ENCODE measurements around the gene SCIN. TPM values are rescaled to one million over a fixed set of nuclear protein-coding genes. Genes with fewer than 3 reads are reported as not detected.

SCIN gene
- total RNA-seq, 1 experiment from 2014 or later = 28.3 TPM

DNA sequence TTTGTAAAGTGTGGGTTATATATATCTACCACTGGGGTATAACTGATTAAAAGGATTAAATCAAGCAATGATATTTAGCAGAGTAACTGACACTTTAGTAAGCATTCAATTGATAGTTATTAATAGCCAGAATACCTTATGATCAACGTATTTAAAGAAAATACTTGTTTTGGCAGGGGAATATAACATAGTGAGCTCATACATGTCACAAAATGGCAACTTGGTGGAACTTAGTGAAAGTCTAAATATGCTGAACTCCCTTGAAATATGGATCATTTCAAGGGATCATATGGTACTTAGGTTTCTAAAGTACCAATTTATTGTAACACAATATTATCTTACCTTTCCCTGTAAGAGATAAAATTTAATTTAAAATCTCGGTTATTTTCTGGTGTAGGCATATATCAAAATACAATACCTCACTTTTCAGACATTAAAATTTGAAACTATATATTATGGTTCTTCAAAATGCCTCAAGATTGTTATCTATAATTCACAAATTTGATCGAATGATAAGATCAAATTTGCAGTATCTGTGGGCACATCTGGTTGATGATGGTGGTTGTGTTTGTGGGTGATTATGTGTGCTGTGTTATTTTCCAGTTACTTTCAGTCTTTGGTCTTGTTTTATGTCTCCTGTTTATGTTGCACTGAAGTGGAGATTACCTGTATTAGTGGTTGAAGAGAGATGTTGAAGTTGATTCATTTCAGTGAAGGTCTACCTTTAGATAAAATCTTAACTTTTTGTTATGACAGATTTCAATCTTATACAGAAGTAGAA is 122.1 kb downstream of the SCIN start:
- intact Hi-C loops (cut with micrococcal nuclease; ENCODE audit: unreplicated experiment) = no loop called here
- no peak for DNase-seq
- TF ChIP-seq, protein P1, sequence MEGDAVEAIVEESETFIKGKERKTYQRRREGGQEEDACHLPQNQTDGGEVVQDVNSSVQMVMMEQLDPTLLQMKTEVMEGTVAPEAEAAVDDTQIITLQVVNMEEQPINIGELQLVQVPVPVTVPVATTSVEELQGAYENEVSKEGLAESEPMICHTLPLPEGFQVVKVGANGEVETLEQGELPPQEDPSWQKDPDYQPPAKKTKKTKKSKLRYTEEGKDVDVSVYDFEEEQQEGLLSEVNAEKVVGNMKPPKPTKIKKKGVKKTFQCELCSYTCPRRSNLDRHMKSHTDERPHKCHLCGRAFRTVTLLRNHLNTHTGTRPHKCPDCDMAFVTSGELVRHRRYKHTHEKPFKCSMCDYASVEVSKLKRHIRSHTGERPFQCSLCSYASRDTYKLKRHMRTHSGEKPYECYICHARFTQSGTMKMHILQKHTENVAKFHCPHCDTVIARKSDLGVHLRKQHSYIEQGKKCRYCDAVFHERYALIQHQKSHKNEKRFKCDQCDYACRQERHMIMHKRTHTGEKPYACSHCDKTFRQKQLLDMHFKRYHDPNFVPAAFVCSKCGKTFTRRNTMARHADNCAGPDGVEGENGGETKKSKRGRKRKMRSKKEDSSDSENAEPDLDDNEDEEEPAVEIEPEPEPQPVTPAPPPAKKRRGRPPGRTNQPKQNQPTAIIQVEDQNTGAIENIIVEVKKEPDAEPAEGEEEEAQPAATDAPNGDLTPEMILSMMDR (IDR thresholded peaks at IDR 0.05; ENCODE audit: unreplicated experiment) = no peak
- H3K9me3 Mint-ChIP-seq (ENCODE audit: low read depth, unreplicated experiment) = no peaks in the 10 kb centered on the region
- H3K36me3 Mint-ChIP-seq (ENCODE audit: insufficient read depth, unreplicated experiment) = peaks cover 34% of the 10 kb centered on the region
- no peaks in the 10 kb centered on the region for H3K27me3 Mint-ChIP-seq (ENCODE audit: unreplicated experiment)
- H3K4me1 Mint-ChIP-seq (ENCODE audit: low read depth, unreplicated experiment) = peaks cover 80% of the 10 kb centered on the region
- BruUV-seq (replicated peaks) = no TSS peak
- H3K27ac Mint-ChIP-seq (ENCODE audit: unreplicated experiment) = no peak overlapping the region
- no peak overlapping the region for H3K4me3 Mint-ChIP-seq (ENCODE audit: low read depth, unreplicated experiment)
- CTCF ChIA-PET = no interaction called here

GRCh38 chr7:12694817-12695216 is 124.3 kb downstream of the SCIN start:
- intact Hi-C loops (cut with micrococcal nuclease; ENCODE audit: unreplicated experiment) = no loop called here
- no peak for DNase-seq
- no peaks in the 10 kb centered on the region for H3K9me3 Mint-ChIP-seq (ENCODE audit: low read depth, unreplicated experiment)
- H3K27me3 Mint-ChIP-seq (ENCODE audit: unreplicated experiment) = no peaks in the 10 kb centered on the region
- TF ChIP-seq, protein P1 (IDR thresholded peaks at IDR 0.05; ENCODE audit: unreplicated experiment) = no peak
- CTCF ChIA-PET = interaction anchor here (2.6 to 3.4 kb wide), 2 partner anchors 8 to 21 kb away, joined by 8 to 29 read pairs; partner anchors contain the start of gene ARL4A
- no TSS peak for BruUV-seq (replicated peaks)
- peaks cover 12% of the 10 kb centered on the region for H3K36me3 Mint-ChIP-seq (ENCODE audit: insufficient read depth, unreplicated experiment)
- peaks cover 66% of the 10 kb centered on the region for H3K4me1 Mint-ChIP-seq (ENCODE audit: low read depth, unreplicated experiment)
- no peak overlapping the region for H3K27ac Mint-ChIP-seq (ENCODE audit: unreplicated experiment)
- H3K4me3 Mint-ChIP-seq (ENCODE audit: low read depth, unreplicated experiment) = no peak overlapping the region

DNA sequence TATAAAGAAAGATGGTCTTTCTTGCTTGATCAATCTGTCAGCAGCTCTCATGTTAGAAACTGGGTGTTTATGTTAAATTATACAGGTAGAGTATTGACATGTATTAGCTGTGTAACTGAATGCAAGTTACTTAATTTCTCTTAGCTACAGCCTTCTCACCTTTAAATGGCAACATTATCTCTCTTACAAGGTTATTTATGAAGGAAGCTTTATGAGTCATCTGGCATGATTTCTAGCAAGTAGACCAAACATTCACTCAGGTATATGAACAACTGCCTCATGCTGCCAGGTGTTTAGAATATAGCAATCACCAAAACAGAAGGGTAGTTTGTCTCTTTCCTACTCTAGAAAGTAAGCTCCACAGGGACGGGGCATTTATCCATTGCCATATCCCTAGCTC is 125.4 kb downstream of the SCIN start:
- peaks cover 9% of the 10 kb centered on the region for H3K36me3 Mint-ChIP-seq (ENCODE audit: insufficient read depth, unreplicated experiment)
- no TSS peak for BruUV-seq (replicated peaks)
- DNase-seq = no peak
- intact Hi-C loops (cut with micrococcal nuclease; ENCODE audit: unreplicated experiment) = no loop called here
- H3K4me1 Mint-ChIP-seq (ENCODE audit: low read depth, unreplicated experiment) = peaks cover 58% of the 10 kb centered on the region
- CTCF ChIA-PET = interaction anchor here (0.9 to 3.4 kb wide), 5 partner anchors 9 to 225 kb away, joined by 3 to 29 read pairs (median 4); partner anchors contain the start of gene ARL4A
- no peaks in the 10 kb centered on the region for H3K27me3 Mint-ChIP-seq (ENCODE audit: unreplicated experiment)
- TF ChIP-seq, protein P1 (IDR thresholded peaks at IDR 0.05; ENCODE audit: unreplicated experiment) = no peak
- no peak overlapping the region for H3K4me3 Mint-ChIP-seq (ENCODE audit: low read depth, unreplicated experiment)
- H3K9me3 Mint-ChIP-seq (ENCODE audit: low read depth, unreplicated experiment) = peaks cover 4% of the 10 kb centered on the region
- peak overlapping the region; percentile 15 for H3K27ac Mint-ChIP-seq (ENCODE audit: unreplicated experiment)

- Mint-ChIP-seq H3K9me3 (ENCODE audit: low read depth, unreplicated experiment) (peaks cover 9% of the 10 kb centered on the region), H3K4me1 (ENCODE audit: low read depth, unreplicated experiment) (peaks cover 26% of the 10 kb centered on the region), H3K4me3 (ENCODE audit: low read depth, unreplicated experiment) (no peak overlapping the region), H3K27me3 (ENCODE audit: unreplicated experiment) (no peaks in the 10 kb centered on the region), H3K27ac (ENCODE audit: unreplicated experiment) (no peak overlapping the region), H3K36me3 (ENCODE audit: insufficient read depth, unreplicated experiment) (peaks cover 4% of the 10 kb centered on the region)
- no peak for DNase-seq
- CTCF ChIA-PET = no interaction called here
- no TSS peak for BruUV-seq (replicated peaks)
- TF ChIP-seq, protein P1 (IDR thresholded peaks at IDR 0.05; ENCODE audit: unreplicated experiment) = no peak
- intact Hi-C loops (cut with micrococcal nuclease; ENCODE audit: unreplicated experiment) = no loop called here
These were observed 128.8 kb downstream of the SCIN start for GRCh38 chr7:12699299-12699698.

Measured in Calu3 (cell line).